Osteoblast (primary cell): ENCODE data around the gene B9D2. TPM values are rescaled to one million over a fixed set of nuclear protein-coding genes. Genes with fewer than 3 reads are reported as not detected.

ENCODE experiments used
- DNase-seq: peaks from one replicate; pipeline ENCODE4 v3.0.0; 2011; ENCODE audit warnings: low spot score, mixed read lengths; ENCODE audit not compliant: insufficient read length; ENCODE audit errors: missing footprints
- H2AFZ ChIP-seq: 2 replicates; pipeline ENCODE4 v1.6.0; 2011; ENCODE audit warnings: mild to moderate bottlenecking, low read length
- H3K27ac ChIP-seq: 2 replicates; pipeline ENCODE4 v1.5.1; 2011; ENCODE audit warnings: mild to moderate bottlenecking, low read depth, low read length, moderate library complexity
- H3K27me3 ChIP-seq: 2 replicates; pipeline ENCODE4 v1.6.0; 2012; ENCODE audit warnings: mild to moderate bottlenecking, control low read depth, inconsistent platforms, low read length, moderate library complexity; ENCODE audit not compliant: insufficient read depth
- H3K36me3 ChIP-seq: 2 replicates; pipeline ENCODE4 v1.5.1; 2011; ENCODE audit warnings: mild to moderate bottlenecking, low read length, control low read depth, moderate library complexity; ENCODE audit not compliant: insufficient read depth
- H3K4me1 ChIP-seq: 2 replicates; pipeline ENCODE4 v1.5.1; 2011; ENCODE audit warnings: mild to moderate bottlenecking, low read length, control low read depth, moderate library complexity; ENCODE audit not compliant: insufficient read depth
- H3K4me2 ChIP-seq: 2 replicates; pipeline ENCODE4 v1.6.0; 2011; ENCODE audit warnings: mild to moderate bottlenecking, low read length; ENCODE audit not compliant: insufficient read depth
- H3K4me3 ChIP-seq: fragments of 200-600 bp; sonication (generic); 3 replicates; pipeline ENCODE4 v1.5.1; 2012; ENCODE audit warnings: mild to moderate bottlenecking, low read length, inconsistent platforms; ENCODE audit not compliant: insufficient read depth
- H3K79me2 ChIP-seq: 2 replicates; pipeline ENCODE4 v1.6.0; 2012; ENCODE audit warnings: mild to moderate bottlenecking, low read length, control low read depth, inconsistent platforms; ENCODE audit not compliant: insufficient read depth
- H3K9me3 ChIP-seq: 2 replicates; pipeline ENCODE4 v1.5.1; 2011; ENCODE audit warnings: low read depth, low read length, control low read depth
- H4K20me1 ChIP-seq: 2 replicates; pipeline ENCODE4 v1.6.0; 2012; ENCODE audit warnings: mild to moderate bottlenecking, low read length, control low read depth; ENCODE audit not compliant: insufficient read depth
- CTCF ChIP-seq: IDR thresholded peaks from 2 replicates; pipeline ENCODE4 v1.5.1; 2011; ENCODE audit warnings: mild to moderate bottlenecking, low read depth, low read length, moderate library complexity; ENCODE audit errors: extremely low read depth
- total RNA-seq: library from RNA; depleted of rRNA; stranded (reverse); fragments of >200 nt; gene quantifications from 2 replicates; pipeline ENCODE4 v1.2.3, GENCODE V29; 2012

Gene B9D2
- total RNA-seq, 1 donor: 6.5 TPM

- DNase-seq: peak; percentile 98
- H3K4me2 ChIP-seq: peak overlapping the region; percentile 75
- peaks cover 17% of the 10 kb centered on the region for H4K20me1 ChIP-seq
- H3K79me2 ChIP-seq: peaks cover 7% of the 10 kb centered on the region
- no peak for TF ChIP-seq CTCF
- H3K36me3 ChIP-seq: peaks cover 23% of the 10 kb centered on the region
- peak overlapping the region; percentile 100 for H3K27ac ChIP-seq
- no peak overlapping the region for H2AFZ ChIP-seq
- no peaks in the 10 kb centered on the region for H3K9me3 ChIP-seq
- H3K4me3 ChIP-seq: peak overlapping the region; percentile 35
- H3K27me3 ChIP-seq: no peaks in the 10 kb centered on the region
- peaks cover 73% of the 10 kb centered on the region for H3K4me1 ChIP-seq
These were observed 40.4 kb downstream of the B9D2 start for GRCh38 chr19:41323430-41324125.

GRCh38 chr19:41323023-41323422, 40.9 kb downstream of the B9D2 start:
- peak overlapping the region; percentile 100 for H3K27ac ChIP-seq
- H3K4me2 ChIP-seq: peak overlapping the region; percentile 75
- DNase-seq: peak; percentile 91
- no peak overlapping the region for H2AFZ ChIP-seq
- no peaks in the 10 kb centered on the region for H3K9me3 ChIP-seq
- H3K79me2 ChIP-seq: peaks cover 7% of the 10 kb centered on the region
- peaks cover 24% of the 10 kb centered on the region for H3K36me3 ChIP-seq
- peaks cover 18% of the 10 kb centered on the region for H4K20me1 ChIP-seq
- H3K4me1 ChIP-seq: peaks cover 67% of the 10 kb centered on the region
- no peak for TF ChIP-seq CTCF
- peak overlapping the region; percentile 35 for H3K4me3 ChIP-seq
- no peaks in the 10 kb centered on the region for H3K27me3 ChIP-seq

GRCh38 chr19:41322451-41322850, 41.5 kb downstream of the B9D2 start:
- peaks cover 7% of the 10 kb centered on the region for H3K79me2 ChIP-seq
- no peak overlapping the region for H3K4me3 ChIP-seq
- peaks cover 61% of the 10 kb centered on the region for H3K4me1 ChIP-seq

More at GRCh38 chr19:41322451-41322850, 41.5 kb downstream of the B9D2 start:
- H3K36me3 ChIP-seq: peaks cover 30% of the 10 kb centered on the region
- no peak overlapping the region for H2AFZ ChIP-seq
- H4K20me1 ChIP-seq: peaks cover 18% of the 10 kb centered on the region
- no peaks in the 10 kb centered on the region for H3K9me3 ChIP-seq
- peak; percentile 52 for DNase-seq
- peak overlapping the region; percentile 75 for H3K4me2 ChIP-seq
- TF ChIP-seq CTCF: no peak
- H3K27me3 ChIP-seq: no peaks in the 10 kb centered on the region
- peak overlapping the region; percentile 100 for H3K27ac ChIP-seq
